HG02571 (cell line): Measurements from ENCODE around the gene CPT1A.
"Not testable (repeated sequence)": the region's sequence is repeated elsewhere in the genome, so short reads cannot be mapped to it uniquely, and the experiment has no call there.

ENCODE experiments used
- ATAC-seq: cut with Tn5 transposase; IDR thresholded peaks from one replicate; pipeline ENCODE4 v1.9.1; 2021; ENCODE audit warnings: mild to moderate bottlenecking, moderate library complexity; ENCODE audit not compliant: unreplicated experiment

CPT1A gene

DNA sequence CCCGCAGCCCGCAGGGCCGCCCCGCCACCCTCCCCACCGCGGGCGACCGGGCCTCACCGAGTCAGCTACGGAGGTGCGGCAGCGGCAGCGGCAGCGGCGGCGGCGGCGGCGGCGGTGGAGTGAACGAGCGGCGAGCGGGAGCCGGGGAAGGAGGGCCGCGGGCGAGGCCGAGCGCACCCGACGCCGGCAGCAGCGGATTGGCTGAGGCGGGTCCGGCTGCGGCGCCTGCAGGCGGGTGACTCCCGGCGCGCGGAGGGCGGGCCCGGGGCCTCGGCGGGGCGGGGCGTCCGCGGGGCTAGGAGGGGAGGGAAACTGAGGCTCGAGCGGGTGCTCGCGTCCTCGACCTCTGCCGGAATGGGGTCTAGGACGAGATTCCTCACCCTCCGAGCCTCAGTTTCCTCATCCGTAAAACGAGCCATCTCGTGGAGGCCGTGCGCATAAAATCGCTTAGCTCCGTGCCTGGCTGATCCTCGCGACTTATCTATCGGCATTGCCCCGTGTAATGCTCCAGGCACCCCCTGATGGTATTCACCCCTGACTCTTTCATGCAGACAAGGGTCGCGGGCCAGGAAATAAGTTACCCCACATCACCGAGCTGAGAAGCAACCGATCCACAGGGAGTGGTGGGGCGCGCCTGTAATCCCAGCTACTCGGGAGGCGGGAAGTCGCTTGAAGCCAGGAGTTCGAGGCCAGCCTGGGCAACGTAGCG lies at the start of gene CPT1A:
CPT1A (minus strand) TSS at position 199 of the 709 bp plus-strand sequence. CDS start 26,442 bp downstream, outside the sequence.
- peak; percentile 35 for ATAC-seq

DNA sequence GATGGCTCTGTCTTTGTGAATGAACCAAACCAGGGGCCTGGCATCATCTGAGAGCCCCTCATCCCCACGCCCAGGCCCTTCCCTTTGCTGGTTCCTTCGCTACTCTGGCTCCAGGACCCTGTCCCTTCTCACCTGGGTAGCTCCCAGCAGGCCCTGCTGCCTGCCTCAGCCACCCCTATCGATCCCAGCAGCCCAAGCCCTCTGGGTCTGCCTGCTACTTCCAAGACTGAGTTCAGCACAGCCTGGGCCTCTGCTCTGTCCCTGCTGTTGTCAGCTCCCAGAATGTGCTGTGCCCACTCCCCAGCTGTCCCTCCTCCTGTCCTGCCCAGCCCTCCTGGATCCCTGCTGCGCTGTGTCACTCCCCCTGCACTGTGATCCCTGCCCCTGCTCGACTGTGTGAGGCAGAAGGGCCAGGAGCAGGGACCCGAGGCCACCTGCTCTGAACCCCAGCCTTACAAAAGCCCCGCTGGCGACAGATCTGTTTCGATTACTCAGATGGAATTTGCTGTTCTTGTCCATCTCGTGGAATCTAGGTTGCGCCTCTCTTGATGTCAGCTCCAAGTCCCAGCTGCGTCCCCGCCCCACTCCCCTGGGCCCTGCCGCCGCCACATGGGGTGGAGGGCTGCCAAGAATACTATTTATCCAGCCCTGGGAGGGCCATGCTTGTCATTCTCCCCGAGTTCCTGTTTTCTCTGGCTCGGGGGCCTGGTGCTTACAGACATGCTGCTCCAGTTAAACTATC lies 48.9 kb upstream of the CPT1A start:
- no peak for ATAC-seq

DNA sequence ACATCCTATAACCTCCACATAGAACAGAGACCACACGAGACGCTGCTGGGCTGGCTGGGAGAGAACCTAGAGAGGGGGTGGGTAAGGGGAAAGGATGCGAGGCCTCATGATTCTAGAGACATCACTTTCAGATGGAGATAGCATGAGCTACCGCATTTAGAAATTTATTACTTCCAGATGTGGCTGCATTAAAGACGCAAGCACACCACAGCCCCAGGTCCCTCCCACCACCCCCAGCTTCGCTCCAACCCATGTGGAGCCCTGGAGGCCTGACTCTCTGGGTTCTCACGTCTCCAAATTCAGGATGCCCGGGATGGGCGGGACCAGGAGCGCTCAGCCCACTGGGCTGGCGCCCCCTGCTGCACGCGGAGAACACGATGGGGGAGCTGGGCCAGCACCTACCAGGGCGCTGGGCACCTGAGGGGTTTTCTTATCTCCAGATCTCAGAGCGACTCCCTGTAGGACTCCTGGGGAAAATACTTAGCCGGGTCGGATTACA lies 48.3 kb upstream of the CPT1A start:
- ATAC-seq = no peak

DNA sequence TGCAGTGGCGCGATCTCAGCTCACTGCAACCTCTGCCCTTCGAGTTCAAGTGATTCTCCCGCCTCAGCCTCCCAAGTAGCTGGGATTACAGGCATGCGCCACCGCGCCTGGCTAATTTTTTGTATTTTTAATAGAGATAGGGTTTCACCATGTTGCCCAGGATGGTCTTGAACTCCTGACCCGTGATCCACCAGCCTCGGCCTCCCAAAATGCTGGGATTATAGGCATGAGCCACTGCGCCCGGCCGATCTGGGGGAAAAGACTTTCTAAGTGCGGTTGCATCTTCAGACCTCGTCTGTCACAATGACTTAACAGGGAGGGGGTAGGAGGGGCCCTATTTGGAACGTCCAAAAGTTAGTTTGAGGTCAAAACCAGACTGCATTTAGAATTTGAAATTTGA lies 43.1 kb upstream of the CPT1A start:
- not testable (repeated sequence) for ATAC-seq

DNA sequence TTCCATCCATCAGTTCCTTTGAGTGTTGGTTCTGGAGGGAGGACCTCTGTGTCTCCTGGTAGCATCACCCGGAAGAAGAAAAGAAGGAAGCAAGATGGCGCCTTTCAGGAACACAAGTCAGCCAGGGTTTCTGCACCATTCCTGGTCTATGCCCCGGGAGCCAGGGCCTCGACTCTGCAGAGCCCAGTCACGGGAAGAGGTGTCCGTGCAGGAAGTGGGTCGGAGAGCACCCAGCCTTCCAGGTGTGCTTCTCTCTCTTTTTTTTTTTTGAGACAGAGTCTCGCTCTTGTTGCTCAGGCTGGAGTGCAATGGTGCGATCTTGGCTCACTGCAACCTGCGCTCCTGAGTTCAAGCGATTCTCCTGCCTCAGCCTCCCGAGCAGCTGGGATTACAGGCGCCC lies 40.7 kb upstream of the CPT1A start:
- ATAC-seq = no peak

DNA sequence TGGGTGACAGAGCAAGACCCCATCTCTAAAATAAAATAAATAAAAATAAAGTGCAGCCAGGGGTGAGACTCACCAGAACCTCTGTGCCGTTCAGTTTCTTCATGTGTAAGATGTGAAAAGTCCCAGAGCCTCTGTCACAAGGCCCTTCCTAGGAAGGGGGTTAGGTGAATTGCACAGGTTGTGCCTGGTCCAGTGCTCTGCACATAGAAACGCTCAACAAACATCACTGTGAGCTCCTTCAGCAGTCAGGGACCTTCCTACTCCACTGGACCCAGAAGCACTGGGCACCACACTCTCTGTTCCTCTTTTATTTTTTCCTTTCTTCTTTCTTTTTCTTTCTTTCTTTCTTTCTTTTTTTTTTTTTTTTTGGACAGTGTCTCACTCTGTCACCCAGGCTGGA lies 39.6 kb upstream of the CPT1A start:
- no peak for ATAC-seq

DNA sequence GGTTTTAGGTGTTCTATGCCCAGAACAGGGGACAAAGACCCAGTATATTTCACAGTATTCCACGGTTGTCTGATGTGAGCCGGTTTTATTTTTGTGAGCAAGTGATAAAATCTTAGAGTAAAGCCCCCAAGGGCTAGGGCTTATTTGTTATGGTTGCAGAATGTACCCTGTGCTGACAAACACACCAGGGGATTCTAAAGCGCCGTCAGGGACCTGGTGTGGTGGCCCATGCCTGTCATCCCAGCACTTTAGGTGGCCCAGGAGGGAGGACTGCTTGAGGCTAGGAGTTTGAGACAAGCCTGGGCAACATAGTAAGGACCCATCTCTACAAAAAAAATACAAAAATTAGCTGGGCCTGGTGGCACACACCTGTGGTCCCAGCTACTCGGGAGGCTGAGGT lies 39.1 kb upstream of the CPT1A start:
- ATAC-seq = no peak

DNA sequence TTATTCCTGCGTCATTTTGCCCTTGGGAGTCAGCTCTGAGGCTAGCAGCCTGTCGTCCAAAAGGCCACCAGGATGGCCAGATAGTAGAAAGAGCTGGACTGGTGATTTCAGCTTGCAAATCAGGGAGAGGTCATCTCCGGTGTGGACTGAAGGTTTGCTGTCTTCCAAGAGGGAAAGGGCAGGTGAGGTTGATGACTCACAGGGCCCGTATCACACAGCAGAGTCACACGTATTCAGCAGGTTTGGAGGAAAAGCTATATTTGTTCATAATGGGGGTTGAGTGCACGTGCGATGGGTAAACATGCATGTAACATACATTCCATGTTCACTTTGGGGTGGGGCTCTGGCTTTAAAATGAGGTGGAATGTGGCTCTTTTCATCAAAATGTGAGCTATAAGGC lies 36.3 kb upstream of the CPT1A start:
- ATAC-seq = no peak

DNA sequence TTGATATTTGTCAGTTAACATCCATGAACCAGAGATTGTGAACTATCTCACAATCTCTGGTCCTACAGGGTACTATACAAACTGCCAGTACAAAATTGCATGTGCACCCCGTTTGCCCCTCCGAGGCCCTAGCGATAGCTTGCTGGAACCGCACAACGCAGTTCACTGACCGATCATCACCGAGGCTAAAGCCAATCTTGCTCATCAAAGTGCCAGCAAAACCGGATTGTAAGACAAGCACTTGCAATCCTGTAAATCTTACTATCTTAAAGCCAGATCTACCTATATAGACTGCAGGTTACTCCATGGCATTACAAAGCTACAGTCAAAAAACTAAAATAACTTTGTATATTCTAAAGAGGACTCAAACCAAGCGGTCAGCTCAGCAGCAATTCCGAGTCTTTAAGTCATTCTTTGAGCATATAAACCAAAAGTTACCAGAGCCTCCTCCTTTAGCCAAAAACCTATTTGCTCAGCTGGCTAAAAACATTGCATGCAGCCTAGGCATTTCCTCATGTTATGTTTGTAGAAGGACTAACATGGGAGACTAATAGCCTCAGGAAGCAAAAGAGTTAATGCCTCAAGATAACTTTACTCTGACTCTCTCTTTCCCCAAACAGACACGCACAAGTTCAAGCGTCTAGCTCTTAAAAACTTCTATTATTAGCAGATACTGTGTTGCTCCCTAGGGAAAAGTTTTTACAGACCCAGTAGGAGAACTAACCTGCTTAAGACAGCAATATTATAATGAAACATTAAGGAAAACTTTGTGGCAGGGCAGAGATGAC lies 30.7 kb upstream of the CPT1A start:
- ATAC-seq = no peak

DNA sequence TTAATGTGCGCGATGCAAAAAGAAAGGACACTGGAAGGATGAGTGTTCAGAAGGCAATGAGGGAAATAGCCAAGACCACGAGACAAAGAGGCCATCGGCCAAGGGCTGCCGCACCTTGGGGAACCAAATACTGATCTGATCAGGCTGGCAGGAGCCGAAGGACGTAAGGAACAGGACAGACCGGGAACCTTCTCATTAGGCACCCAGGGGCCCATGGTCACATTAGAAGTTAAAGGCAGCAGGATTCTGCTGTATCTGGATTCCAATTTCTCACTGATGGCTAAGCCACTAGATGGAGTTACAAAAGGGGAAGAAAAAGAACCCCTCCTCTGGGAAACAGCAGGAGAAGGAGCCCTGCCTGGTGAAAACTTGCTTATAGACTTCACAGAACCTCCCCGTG lies 28.8 kb upstream of the CPT1A start:
- no peak for ATAC-seq

DNA sequence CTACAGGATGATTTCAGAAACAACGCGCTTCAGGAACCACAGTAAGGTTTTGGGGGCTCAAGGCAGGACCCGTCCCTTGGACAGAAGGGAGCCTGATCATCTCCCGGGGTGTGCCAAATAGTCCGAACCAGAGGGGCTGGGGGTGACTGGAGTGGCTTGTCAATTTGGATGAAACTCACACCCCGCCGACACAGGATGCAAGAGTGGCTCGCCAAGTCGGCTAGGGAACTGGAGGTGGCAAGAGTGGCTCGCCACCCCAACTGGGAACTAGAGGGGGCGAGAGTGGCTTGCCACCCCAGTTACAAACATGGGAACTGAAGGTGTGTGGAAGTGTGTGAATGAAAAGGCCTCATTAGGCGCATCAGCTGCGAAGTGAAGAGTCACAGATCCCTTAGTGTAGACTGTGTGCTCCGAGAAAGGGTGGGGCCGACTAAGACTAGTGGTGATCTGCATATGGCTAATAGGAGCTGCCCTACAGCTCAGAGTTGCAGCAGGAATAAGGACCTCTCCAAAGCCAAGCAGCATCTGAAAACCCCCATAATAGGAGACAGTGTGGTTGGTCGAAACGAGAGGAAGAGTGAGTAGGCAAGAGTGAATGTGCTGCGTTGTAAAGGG lies 26.6 kb upstream of the CPT1A start:
- ATAC-seq = no peak

DNA sequence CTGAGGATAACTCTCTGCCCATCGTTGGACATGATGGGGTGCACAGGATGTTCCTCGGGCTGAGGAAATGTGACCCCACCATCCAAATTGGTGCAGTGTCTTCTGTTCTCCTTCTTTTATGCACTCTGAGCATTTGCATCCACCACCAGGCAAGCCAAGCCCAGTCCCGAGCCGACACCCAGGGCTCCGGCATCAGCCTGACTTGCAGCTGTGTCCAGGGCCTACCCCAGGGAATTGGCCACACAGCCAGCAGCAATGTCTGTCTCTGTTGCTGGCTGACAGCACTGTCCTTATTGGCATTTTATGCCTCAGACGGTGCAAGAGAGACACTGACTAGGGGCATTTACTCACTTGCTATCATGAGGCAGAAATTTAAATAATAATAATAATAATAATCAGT lies 25.4 kb upstream of the CPT1A start:
- no peak for ATAC-seq

DNA sequence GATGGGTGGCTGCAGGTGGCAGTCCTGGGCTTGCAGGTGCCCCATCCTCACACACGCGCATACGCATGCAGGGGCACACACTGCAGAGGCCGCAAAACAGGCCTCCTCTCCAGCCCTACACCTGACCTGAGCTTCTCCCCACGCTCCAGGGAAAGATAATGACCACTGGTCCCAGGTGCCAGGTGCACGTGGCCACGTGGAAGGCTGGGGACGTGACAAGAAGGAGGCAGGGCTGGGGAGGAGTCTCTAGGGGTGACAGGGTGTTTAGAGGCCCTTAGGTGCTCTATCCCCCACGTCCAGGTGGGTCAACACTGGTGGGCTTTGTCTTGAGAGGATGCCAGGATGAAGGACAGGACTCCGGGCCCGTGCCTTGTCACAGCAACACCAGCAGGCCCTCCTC lies 23.5 kb upstream of the CPT1A start:
- no peak for ATAC-seq

DNA sequence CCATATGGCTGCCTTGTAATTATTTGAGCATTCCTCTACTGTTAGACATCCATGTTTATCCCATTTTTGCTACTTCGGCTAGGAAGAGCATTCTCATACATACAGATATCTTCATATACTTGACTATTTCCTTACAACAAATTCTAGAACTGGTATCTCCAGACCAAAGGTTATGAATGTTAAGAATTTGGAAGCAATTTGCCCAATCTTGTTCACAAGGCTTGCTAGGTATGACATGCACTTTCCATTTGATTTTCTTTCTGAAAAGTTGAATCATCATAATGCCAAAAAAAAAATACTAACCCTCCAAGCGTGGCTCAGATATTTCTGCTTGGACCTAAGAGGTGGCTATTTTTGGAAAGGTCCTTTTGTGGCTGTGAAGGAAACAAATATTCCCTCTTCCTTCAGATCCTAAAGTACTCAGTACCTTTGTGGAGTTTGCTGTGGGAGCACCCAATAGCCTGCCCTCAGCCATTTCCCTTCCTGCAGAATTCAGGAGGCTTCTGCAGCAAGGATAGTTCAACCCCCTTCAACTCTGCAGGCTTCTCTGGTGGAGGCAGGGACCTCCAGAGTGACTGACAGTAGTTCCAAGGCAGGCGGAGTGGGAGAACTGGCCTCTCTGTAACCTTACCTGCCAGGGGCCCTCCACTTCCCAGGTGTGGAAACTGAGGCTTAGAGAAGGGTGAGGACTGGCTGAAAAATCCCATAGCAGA lies 22.0 kb upstream of the CPT1A start:
- no peak for ATAC-seq

DNA sequence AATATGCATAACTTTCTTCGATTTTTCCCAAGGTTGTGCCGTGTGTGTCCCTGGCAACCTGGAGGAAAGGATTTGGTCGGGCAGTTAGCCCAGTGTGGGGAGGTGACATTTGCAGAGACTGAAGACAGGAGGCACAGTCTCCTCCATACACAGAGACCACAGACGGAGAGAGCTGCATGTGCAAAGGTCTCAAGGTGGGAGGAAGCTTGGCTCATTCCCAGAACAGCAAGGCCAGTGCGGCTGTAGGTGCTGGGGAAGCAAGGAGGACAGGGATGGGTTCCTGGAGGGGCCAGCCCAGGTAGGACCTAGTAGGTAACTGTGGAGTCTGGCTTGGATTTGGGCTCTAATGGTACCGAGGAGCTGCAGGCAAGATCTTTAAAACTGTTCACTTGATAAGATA lies 20.7 kb upstream of the CPT1A start:
- ATAC-seq = no peak

DNA sequence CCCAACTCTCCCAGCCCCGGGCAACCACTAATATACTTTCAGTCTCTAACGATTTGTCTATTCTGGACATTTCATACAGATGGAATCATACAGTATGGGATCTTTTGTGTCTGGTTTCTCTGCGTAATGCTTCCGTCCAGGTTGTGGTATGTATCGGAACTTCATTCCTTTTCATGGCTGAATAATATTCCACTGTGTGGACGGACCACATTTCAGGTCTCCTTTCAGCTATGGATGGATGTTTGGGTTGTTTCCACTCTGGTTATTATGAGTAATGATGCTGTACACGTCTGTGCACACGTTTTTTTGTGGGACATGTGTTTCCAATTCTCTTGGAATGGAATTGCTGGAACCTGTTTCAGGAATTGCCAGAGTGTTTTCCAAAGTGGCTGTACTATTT lies 17.4 kb upstream of the CPT1A start:
- ATAC-seq = no peak

DNA sequence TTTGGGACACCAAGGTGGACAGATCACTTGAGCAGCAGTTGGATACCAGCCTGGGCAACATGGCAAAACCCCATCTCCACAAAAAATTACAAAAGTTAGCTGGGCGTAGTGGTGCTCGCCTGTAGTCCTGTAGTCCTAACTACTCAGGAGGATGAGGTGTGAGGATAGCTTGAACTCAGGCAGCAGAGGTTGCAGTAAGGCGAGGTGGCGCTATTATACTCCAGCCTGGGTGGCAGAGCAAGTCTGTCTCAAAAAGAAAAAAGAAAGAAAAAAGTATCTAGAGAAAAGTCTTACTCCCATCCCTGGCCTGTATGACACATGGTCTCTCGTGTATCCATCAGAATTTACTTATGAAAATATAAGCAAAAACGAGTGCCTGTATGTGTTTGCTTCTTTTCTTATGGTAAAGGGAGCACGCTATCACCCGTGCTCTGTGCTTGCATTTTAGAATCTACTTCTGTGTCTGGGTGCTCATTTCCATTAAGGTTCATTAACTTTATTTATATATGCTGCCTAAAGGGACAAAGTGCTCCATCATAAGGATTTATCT lies 15.4 kb upstream of the CPT1A start:
- no peak for ATAC-seq

DNA sequence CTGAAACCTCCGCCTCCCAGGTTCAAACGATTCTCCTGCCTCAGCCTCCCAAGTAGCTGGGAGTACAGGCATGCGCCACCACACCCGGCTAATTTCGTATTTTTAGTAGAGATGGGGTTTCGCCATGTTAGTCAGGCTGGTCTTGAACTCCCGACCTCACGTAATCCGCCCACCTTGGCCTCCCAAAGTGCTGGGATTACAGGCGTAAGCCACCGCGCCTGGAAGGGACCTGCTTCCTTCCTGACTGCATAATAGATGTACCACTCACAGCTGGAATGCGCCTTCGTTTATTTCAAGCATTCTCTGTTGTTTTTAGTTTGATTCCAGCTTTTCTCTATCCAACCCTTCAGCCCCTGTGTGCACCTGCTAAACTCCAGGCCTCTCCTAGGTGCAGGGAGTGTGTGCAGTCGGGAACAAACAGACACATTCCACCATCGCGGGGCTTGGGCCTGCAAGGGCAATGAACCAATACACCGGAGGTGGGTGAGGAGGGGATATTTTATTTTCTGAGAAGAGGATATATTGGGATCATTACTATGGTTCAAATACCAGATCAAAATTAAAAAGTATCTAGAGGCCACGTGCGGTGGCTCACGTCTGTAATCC lies 14.8 kb upstream of the CPT1A start:
- not testable (repeated sequence) for ATAC-seq

DNA sequence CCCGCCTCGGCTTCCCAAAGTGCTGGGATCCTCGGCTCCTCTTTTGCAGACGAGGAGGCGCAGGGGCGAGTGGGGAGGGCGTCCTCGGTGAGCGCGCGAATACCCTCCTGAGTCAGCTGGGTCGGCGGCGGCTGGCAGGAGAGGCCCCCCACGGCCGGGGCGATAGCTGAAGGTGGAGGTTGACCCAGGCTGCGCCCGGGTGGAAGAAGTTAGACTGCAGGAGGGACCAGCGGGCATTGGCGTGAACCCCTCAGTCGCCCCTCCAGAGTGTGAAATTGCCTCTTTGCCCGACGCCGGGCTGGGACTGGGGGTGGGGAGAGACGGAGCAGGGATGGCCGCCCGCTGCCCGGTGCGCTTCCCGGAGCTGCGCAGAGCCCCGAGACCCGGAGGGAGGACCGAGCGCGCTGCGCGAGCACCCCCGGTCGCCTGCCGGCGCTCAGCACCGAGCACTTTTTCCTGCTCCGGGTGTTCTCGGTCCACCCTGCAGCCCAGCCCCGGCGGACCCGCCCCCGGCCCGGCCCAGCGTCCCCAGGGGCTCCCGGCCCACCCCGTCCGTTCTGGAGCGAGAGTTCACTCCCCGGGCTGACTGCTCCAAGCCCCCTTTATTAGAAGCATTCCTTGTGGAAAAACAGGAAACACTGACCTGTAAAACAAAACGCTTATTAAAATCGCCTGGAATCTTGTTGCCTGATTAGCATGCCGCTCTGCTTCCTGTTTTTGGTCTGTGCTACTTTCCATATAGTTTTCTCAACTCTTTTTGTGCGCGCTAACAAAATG lies 13.7 kb upstream of the CPT1A start:
- no peak for ATAC-seq
